Panc1 (cell line): Measurements from ENCODE around the gene TAB2.

ENCODE experiments used
- POLR2AphosphoS5 ChIP-seq: IDR thresholded peaks from 2 replicates; pipeline ENCODE4 v1.6.1; 2012; ENCODE audit warnings: mild to moderate bottlenecking, low read depth, low read length, moderate library complexity
- REST ChIP-seq, 2 experiments: IDR thresholded peaks; 2 replicates each; pipeline ENCODE4 v1.6.1; 2011 to 2012; ENCODE audit warnings: low read depth in 2 of 2, control low read depth in 1 of 2, low read length in 1 of 2, mild to moderate bottlenecking in 1 of 2, moderate library complexity in 1 of 2; ENCODE audit not compliant: insufficient read depth in 1 of 2
- SIN3A ChIP-seq: IDR thresholded peaks from 2 replicates; pipeline ENCODE4 v1.6.1; 2012; ENCODE audit warnings: low read depth, mild to moderate bottlenecking, low read length, moderate library complexity, borderline replicate concordance; ENCODE audit not compliant: insufficient read depth
- TF ChIP-seq, protein P1 (sequence below): fragments of 450-650 bp; IDR thresholded peaks from 2 replicates; pipeline ENCODE4 v1.5.1; 2017; ENCODE audit warnings: mild to moderate bottlenecking

DNA sequence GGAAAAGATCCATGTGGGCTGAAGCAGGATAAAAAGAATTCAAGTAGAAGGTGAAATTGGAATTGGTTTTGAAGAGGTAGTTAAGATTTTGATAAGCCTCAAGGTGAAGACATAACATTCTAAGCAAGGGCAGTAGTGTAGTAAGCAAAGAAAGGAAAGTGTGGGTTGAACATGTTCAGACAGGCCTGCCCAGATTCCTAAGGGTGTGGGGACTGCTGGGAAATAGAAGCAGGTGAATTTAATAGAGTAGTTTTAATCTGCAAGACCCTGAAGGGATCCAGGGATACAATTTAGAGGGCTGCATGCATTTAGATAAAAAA is 19.1 kb downstream of the TAB2 start:
- TF ChIP-seq, protein P1, sequence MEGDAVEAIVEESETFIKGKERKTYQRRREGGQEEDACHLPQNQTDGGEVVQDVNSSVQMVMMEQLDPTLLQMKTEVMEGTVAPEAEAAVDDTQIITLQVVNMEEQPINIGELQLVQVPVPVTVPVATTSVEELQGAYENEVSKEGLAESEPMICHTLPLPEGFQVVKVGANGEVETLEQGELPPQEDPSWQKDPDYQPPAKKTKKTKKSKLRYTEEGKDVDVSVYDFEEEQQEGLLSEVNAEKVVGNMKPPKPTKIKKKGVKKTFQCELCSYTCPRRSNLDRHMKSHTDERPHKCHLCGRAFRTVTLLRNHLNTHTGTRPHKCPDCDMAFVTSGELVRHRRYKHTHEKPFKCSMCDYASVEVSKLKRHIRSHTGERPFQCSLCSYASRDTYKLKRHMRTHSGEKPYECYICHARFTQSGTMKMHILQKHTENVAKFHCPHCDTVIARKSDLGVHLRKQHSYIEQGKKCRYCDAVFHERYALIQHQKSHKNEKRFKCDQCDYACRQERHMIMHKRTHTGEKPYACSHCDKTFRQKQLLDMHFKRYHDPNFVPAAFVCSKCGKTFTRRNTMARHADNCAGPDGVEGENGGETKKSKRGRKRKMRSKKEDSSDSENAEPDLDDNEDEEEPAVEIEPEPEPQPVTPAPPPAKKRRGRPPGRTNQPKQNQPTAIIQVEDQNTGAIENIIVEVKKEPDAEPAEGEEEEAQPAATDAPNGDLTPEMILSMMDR = no peak
- TF ChIP-seq POLR2AphosphoS5 (no peak), REST (IDR thresholded peaks at IDR 0.05; ENCODE audit: insufficient read depth in 1 of 2, low read depth in 2 of 2, low read length in 1 of 2) (no peak), SIN3A (no peak)
